Endothelial cell of umbilical vein (primary cell): Measurements from ENCODE around the gene PTGDR. TPM values are rescaled to one million over a fixed set of nuclear protein-coding genes. Genes with fewer than 3 reads are reported as not detected.

Experiments
- BruUV-seq: library from RNA; stranded (reverse); fragments of 400-500 nt; replicated peaks from 2 replicates; lab custom pipeline; 2021; lab: Mats Ljungman, UMichigan
- CTCF ChIA-PET: fragments of 300-600, 350-600 bp; sonication (Branson Sonifier 250); formaldehyde crosslinking; loops from one replicate; lab custom pipeline; 2021; ENCODE audit warnings: antibody characterized with exemption, inconsistent platforms; lab: Charles Lee
- POLR2A ChIA-PET: fragments of 300-600, 350-600 bp; sonication (Branson Sonifier 250); formaldehyde crosslinking; loops from one replicate; lab custom pipeline; 2021; ENCODE audit warnings: antibody characterized with exemption, inconsistent platforms; lab: Charles Lee
- DNase-seq: peaks from one replicate; pipeline ENCODE4 v3.0.0-alpha.2; 2011; ENCODE audit warnings: low read depth, low spot score
- FAIRE-seq: peaks from 2 replicates; lab custom pipeline; 2011; peaks lifted over from hg19 to GRCh38; lab: Jason Lieb, UNC
- H2AFZ ChIP-seq: 2 replicates; pipeline ENCODE4 v1.6.0; 2012; ENCODE audit warnings: low read depth, low read length, control low read depth, inconsistent platforms
- H3K27ac ChIP-seq: 2 replicates; pipeline ENCODE4 v1.5.1; 2011; ENCODE audit warnings: low read depth, mild to moderate bottlenecking, control low read depth, low read length, moderate library complexity; ENCODE audit not compliant: insufficient read depth
- H3K27me3 ChIP-seq, 2 experiments: 2 replicates each; pipeline versions ENCODE4 v1.6.0 to v1.6.1; 2011; ENCODE audit warnings: low read length in 2 of 2, mixed read lengths in 1 of 2; ENCODE audit not compliant: control insufficient read depth in 2 of 2, insufficient read depth in 2 of 2
- H3K36me3 ChIP-seq, 2 experiments: 2 replicates in 1 of 2; 3 replicates in 1 of 2; pipeline ENCODE4 v1.5.1; 2011; ENCODE audit warnings: low read length in 2 of 2, mild to moderate bottlenecking in 1 of 2, moderate library complexity in 1 of 2; ENCODE audit not compliant: control insufficient read depth in 2 of 2, insufficient read depth in 2 of 2; ENCODE audit errors: extremely low read depth in 1 of 2
- H3K4me1 ChIP-seq: 3 replicates; pipeline ENCODE4 v1.5.1; 2011; ENCODE audit warnings: mild to moderate bottlenecking, low read length; ENCODE audit not compliant: control insufficient read depth, insufficient read depth; ENCODE audit errors: extremely low read depth
- H3K4me2 ChIP-seq: 2 replicates; pipeline ENCODE4 v1.6.1; 2011; ENCODE audit warnings: low read length, control low read depth, mixed read lengths; ENCODE audit not compliant: insufficient read depth
- H3K4me3 ChIP-seq, 3 experiments: fragments of 200-600 bp in 1 of 3; sonication (generic), shearing (Covaris generic) in 1 of 3; replicated peaks in 1 of 3; 2 replicates each; pipeline ENCODE4 v1.5.1; 2011 to 2016; ENCODE audit warnings: control low read depth in 3 of 3, low read length in 3 of 3, mild to moderate bottlenecking in 2 of 3, inconsistent platforms in 1 of 3, low read depth in 1 of 3, moderate library complexity in 1 of 3; ENCODE audit not compliant: insufficient read depth in 1 of 3
- H3K79me2 ChIP-seq: 2 replicates; pipeline ENCODE4 v1.6.0; 2012; ENCODE audit warnings: low read length, inconsistent platforms; ENCODE audit not compliant: control insufficient read depth, insufficient read depth
- H3K9ac ChIP-seq: replicated peaks from 2 replicates; pipeline ENCODE3; 2011; ENCODE audit warnings: low read length, control low read depth; ENCODE audit not compliant: insufficient read depth; ENCODE audit errors: extremely low read depth
- H3K9me1 ChIP-seq: replicated peaks from 3 replicates; pipeline ENCODE4 v1.6.0; 2011; ENCODE audit warnings: mild to moderate bottlenecking, low read length; ENCODE audit not compliant: control insufficient read depth, insufficient read depth; ENCODE audit errors: extremely low read depth
- H3K9me3 ChIP-seq: replicated peaks from 2 replicates; pipeline ENCODE4 v1.5.1; 2012; ENCODE audit warnings: low read length, inconsistent platforms; ENCODE audit not compliant: control insufficient read depth, insufficient read depth
- H4K20me1 ChIP-seq: replicated peaks from 2 replicates; pipeline ENCODE3; 2011; ENCODE audit warnings: mild to moderate bottlenecking, low read length; ENCODE audit not compliant: control insufficient read depth, insufficient read depth; ENCODE audit errors: extremely low read depth
- CTCF ChIP-seq, 2 donors: IDR thresholded peaks; 1 replicate in 1 of 2; 2 replicates in 1 of 2; pipeline ENCODE4 v1.5.1; 2011; ENCODE audit warnings: low read length in 2 of 2, mild to moderate bottlenecking in 2 of 2, moderate library complexity in 2 of 2, control low read depth in 1 of 2, inconsistent platforms in 1 of 2, low read depth in 1 of 2; ENCODE audit not compliant: insufficient read depth in 1 of 2; ENCODE audit errors: extremely low read depth in 1 of 2
- FOS ChIP-seq: IDR thresholded peaks from 2 replicates; pipeline ENCODE4 v1.6.1; 2011; ENCODE audit warnings: mild to moderate bottlenecking, low read length, moderate library complexity, borderline replicate concordance; ENCODE audit not compliant: insufficient read depth
- GATA2 ChIP-seq: IDR thresholded peaks from 2 replicates; pipeline ENCODE4 v1.7.0; 2011; ENCODE audit warnings: low read depth, mild to moderate bottlenecking, moderate library complexity, mixed read lengths, low read length; ENCODE audit not compliant: insufficient read length, insufficient read depth
- JUN ChIP-seq: IDR thresholded peaks from 2 replicates; pipeline ENCODE4 v1.6.1; 2011; ENCODE audit warnings: borderline replicate concordance, low read depth; ENCODE audit not compliant: insufficient read length, insufficient read depth
- MAX ChIP-seq: IDR thresholded peaks from 2 replicates; pipeline ENCODE4 v1.6.1; 2011; ENCODE audit not compliant: insufficient read depth, insufficient read length
- MYC ChIP-seq: IDR thresholded peaks from one replicate; pipeline ENCODE4 v1.6.1; 2011; ENCODE audit warnings: mild to moderate bottlenecking, low read depth, low read length
- POLR2A ChIP-seq: IDR thresholded peaks from 2 replicates; pipeline ENCODE4 v1.6.1; 2012; ENCODE audit warnings: low read depth, mild to moderate bottlenecking, control low read depth, low read length
- POLR2AphosphoS5 ChIP-seq: IDR thresholded peaks from 2 replicates; pipeline ENCODE4 v1.6.1; 2012; ENCODE audit warnings: low read depth, mild to moderate bottlenecking, control low read depth, low read length, moderate library complexity; ENCODE audit not compliant: insufficient read depth
- dilution Hi-C: fragments of 300-500 bp; cut with MboI; formaldehyde crosslinking; loops from one replicate; pipeline ENCODE4 v1.15.0; 2019; ENCODE audit warnings: low sequenced_read_pairs; ENCODE audit not compliant: extremely low pct_ligation_motif_present
- intact Hi-C: fragments of 100-400 bp; cut with micrococcal nuclease; formaldehyde crosslinking; loops from one replicate; pipeline ENCODE4 v1.10.0; 2022
- polyA plus RNA-seq, 4 experiments: library from polyadenylated mRNA; depleted of rRNA in 3 of 4; stranded (reverse) in 3 of 4; unstranded in 1 of 4; fragments of >200 nt; gene quantifications; 2 replicates each; pipeline versions ENCODE4 v1.2.1 to v1.2.3, GENCODE V29; 2011 to 2012; ENCODE audit warnings: missing spikeins in 1 of 4
- total RNA-seq: library from RNA; stranded (reverse); gene quantifications from 2 replicates; pipeline ENCODE4 v1.2.3, GENCODE V29; 2021

The PTGDR gene
- total and polyA plus RNA-seq, 2 donors (not counting 3 experiments of a cell fraction or from before 2014, with no cell fraction given) = not detected

DNA sequence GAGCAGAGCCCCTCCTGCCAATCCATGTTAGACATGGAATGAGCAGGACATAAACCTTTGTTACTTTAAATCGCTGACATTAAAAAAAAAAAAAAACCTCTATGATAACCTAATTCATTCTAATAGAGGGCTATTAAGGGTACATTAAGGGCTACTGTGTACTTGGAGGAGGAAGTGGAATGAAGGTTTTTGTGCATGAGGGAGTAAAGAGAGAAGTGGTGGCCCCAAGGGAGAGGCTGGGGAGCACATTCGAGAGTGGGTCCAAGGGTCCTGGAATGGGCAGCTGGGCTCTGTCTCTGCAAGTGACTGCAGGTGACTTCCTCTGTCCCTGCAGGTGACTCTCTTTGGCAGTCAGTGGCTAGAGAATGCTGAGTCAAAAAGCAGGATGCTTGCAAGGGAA, 32.1 kb upstream of the PTGDR start:
- intact Hi-C loops = no loop called here
- Histone ChIP-seq H3K36me3 (no peaks in the 10 kb centered on the region), H3K79me2 (no peaks in the 10 kb centered on the region), H3K27ac (no peak overlapping the region), H3K4me2 (no peak overlapping the region), H3K9ac (no peak overlapping the region), H4K20me1 (no peaks in the 10 kb centered on the region), H3K9me1 (no peaks in the 10 kb centered on the region), H2AFZ (no peak overlapping the region), H3K4me3 (no peak overlapping the region), H3K4me1 (no peaks in the 10 kb centered on the region), H3K9me3 (no peaks in the 10 kb centered on the region), H3K27me3 (peaks cover 1 to 15% of the 10 kb centered on the region in 2 experiments)
- FAIRE-seq = no peak
- DNase-seq = no peak
- dilution Hi-C loops = no loop called here
- TF ChIP-seq MAX (no peak), CTCF (IDR thresholded peaks at IDR 0.05; ENCODE audit: extremely low read depth in 1 of 2, insufficient read depth in 1 of 2, low read depth in 1 of 2, low read length in 2 of 2) (no peak), FOS (no peak)
- POLR2A ChIA-PET = no interaction called here
- BruUV-seq = no TSS peak
- CTCF ChIA-PET = no interaction called here

DNA sequence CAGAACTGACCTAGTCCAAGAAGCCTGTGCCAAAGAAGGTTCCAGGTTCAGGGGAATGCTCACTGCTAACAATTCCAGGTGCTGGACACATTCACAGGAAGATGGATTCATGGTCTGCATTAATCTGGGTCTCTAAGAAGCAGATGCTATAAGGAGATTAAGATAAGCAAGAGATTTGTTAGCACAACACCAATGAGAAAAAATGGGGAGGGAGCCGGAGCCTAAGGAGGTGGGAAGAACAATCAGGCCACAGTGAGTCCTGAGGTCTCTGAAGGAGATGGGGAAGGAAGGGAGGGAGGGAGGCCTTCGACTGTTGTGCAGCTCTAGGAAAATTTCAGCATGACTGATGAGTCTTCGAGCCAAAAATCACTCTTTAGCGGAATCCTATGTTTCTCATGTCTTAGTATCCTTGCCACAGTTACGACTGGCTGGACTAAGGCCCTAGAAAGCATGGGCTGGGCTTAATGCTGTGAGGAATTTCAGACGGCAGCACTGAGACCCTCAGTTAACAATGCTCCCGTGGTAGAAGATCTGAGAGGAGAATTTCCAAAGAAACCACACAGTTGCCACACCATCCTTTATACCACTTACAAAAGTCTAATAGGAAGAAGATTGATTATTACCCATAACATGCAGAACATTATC, 31.5 kb upstream of the PTGDR start:
- intact Hi-C loops = no loop called here
- peaks cover 1 to 15% of the 10 kb centered on the region in 2 experiments for H3K27me3 ChIP-seq
- DNase-seq (no peak), FAIRE-seq (no peak)
- H2AFZ ChIP-seq = no peak overlapping the region
- no peak overlapping the region for H3K27ac ChIP-seq
- H3K4me1 ChIP-seq = no peaks in the 10 kb centered on the region
- no peaks in the 10 kb centered on the region for H3K9me3 ChIP-seq
- dilution Hi-C loops = no loop called here
- no peaks in the 10 kb centered on the region for H3K9me1 ChIP-seq
- H3K79me2 ChIP-seq = no peaks in the 10 kb centered on the region
- no TSS peak for BruUV-seq
- no peak overlapping the region for H3K9ac ChIP-seq
- no peaks in the 10 kb centered on the region for H4K20me1 ChIP-seq
- no peak overlapping the region for H3K4me3 ChIP-seq
- POLR2A ChIA-PET = no interaction called here
- CTCF ChIA-PET = no interaction called here
- no peak overlapping the region for H3K4me2 ChIP-seq
- H3K36me3 ChIP-seq = no peaks in the 10 kb centered on the region
- no peak for TF ChIP-seq MYC
- TF ChIP-seq POLR2AphosphoS5 = no peak
- TF ChIP-seq CTCF (IDR thresholded peaks at IDR 0.05; ENCODE audit: extremely low read depth in 1 of 2, insufficient read depth in 1 of 2, low read depth in 1 of 2, low read length in 2 of 2) = no peak
- no peak for TF ChIP-seq POLR2A
- TF ChIP-seq JUN = no peak
- TF ChIP-seq FOS = no peak
- no peak for TF ChIP-seq GATA2
